A673 (cell line): ENCODE data around the gene SUZ12.
"Not testable (repeated sequence)": the region's sequence is repeated elsewhere in the genome, so short reads cannot be mapped to it uniquely, and the experiment has no call there.

Experiments
- CTCF ChIP-seq: fragments of 300-800, 200-600 bp; sonication (generic); conservative IDR thresholded peaks from 2 replicates; pipeline ENCODE4 v1.5.1; 2017; ENCODE audit warnings: low read depth, mild to moderate bottlenecking, antibody characterized with exemption, low read length, moderate library complexity, mixed read lengths
- EZH2 ChIP-seq: fragments of 200-600 bp; sonication (generic); IDR thresholded peaks from 2 replicates; pipeline ENCODE4 v1.6.1; 2017; ENCODE audit warnings: borderline replicate concordance, low read depth, mild to moderate bottlenecking, mixed read lengths, antibody characterized with exemption, low read length; ENCODE audit not compliant: poor library complexity, severe bottlenecking

DNA sequence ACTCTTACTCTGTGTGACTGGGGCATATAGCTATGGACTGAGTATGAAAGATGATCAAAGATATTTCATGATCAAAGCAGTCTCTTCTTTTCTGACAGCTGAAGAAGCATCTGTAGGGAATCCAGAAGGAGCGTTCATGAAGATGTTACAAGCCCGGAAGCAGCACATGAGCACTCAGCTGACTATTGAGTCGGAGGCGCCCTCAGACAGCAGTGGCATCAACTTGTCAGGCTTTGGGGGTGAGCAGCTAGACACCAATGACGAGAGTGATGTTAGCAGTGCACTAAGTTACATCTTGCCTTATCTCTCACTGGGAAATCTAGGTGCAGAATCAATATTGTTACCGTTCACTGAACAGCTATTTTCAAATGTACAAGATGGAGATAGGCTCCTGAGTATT lies 110.9 kb downstream of the SUZ12 start:
- not testable (repeated sequence) for TF ChIP-seq CTCF, EZH2
